Gastroesophageal sphincter (tissue), 4 donors: ENCODE data around the gene TCF7L1. TPM values are rescaled to one million over a fixed set of nuclear protein-coding genes. Genes with fewer than 3 reads are reported as not detected.

ENCODE experiments used
- ATAC-seq: fragments of 150-250 bp; one replicate; pipeline ENCODE4 v1.9.1; 2016; ENCODE audit warnings: mild to moderate bottlenecking, moderate library complexity
- H3K27ac ChIP-seq, 4 donors: fragments of 200-600 bp; sonication (generic) in 3 of 4; 1 replicate in 3 of 4; 2 replicates in 1 of 4; pipeline ENCODE4 v1.5.1; 2016 to 2019
- H3K27me3 ChIP-seq: fragments of 200-600 bp; sonication (generic); one replicate; pipeline ENCODE4 v1.5.1; 2019
- H3K36me3 ChIP-seq, 2 donors: fragments of 200-600 bp; sonication (generic); one replicate each; pipeline ENCODE4 v1.5.1; 2019; ENCODE audit warnings: control low read depth in 1 of 2
- H3K4me1 ChIP-seq, 3 donors: fragments of 200-600 bp; sonication (generic); 1 replicate in 2 of 3; 2 replicates in 1 of 3; pipeline ENCODE4 v1.5.1; 2016 to 2019; ENCODE audit warnings: control low read depth in 2 of 3
- H3K4me3 ChIP-seq, 2 donors: fragments of 200-600 bp; sonication (generic); one replicate each; pipeline ENCODE4 v1.5.1; 2019; ENCODE audit warnings: mild to moderate bottlenecking in 1 of 2, moderate library complexity in 1 of 2
- H3K9me3 ChIP-seq, 3 donors: fragments of 200-600 bp; sonication (generic); one replicate each; pipeline ENCODE4 v1.5.1; 2017 to 2019; ENCODE audit warnings: control low read depth in 2 of 3
- CTCF ChIP-seq, 4 experiments: fragments of 200-600 bp in 2 of 4; fragments of 450-650 bp in 2 of 4; sonication (generic) in 1 of 4; IDR thresholded peaks; one replicate each; pipeline ENCODE4 v1.5.1; 2017 to 2019; ENCODE audit warnings: antibody characterized with exemption in 4 of 4, mild to moderate bottlenecking in 2 of 4, moderate library complexity in 2 of 4
- EP300 ChIP-seq: sonication (generic); formaldehyde crosslinking; IDR thresholded peaks from one replicate; pipeline ENCODE4 v1.6.1; 2017; ENCODE audit warnings: antibody characterized with exemption, mild to moderate bottlenecking
- POLR2A ChIP-seq, 2 donors: fragments of 450-650 bp; IDR thresholded peaks; one replicate each; pipeline ENCODE4 v1.6.1; 2017; ENCODE audit warnings: antibody characterized with exemption in 2 of 2, mild to moderate bottlenecking in 2 of 2, moderate library complexity in 1 of 2
- POLR2AphosphoS5 ChIP-seq: sonication (generic); formaldehyde crosslinking; IDR thresholded peaks from one replicate; pipeline ENCODE4 v1.6.1; 2017; ENCODE audit warnings: antibody characterized with exemption
- WGBS, 2 donors: methylation state at CpG; one replicate each; pipeline ENCODE4 v1.1.5; 2018; ENCODE audit warnings: low coverage in 1 of 2; 5-methylcytosine and 5-hydroxymethylcytosine counted together
- total RNA-seq, 4 donors: library from RNA; depleted of rRNA; stranded (reverse); fragments of >200 nt; gene quantifications; one replicate each; pipeline ENCODE4 v1.1.0, GENCODE V29; 2016

The TCF7L1 gene
- total RNA-seq, 4 donors from 2014 or later = 4.0 to 13.0 (median 5.3) TPM

DNA sequence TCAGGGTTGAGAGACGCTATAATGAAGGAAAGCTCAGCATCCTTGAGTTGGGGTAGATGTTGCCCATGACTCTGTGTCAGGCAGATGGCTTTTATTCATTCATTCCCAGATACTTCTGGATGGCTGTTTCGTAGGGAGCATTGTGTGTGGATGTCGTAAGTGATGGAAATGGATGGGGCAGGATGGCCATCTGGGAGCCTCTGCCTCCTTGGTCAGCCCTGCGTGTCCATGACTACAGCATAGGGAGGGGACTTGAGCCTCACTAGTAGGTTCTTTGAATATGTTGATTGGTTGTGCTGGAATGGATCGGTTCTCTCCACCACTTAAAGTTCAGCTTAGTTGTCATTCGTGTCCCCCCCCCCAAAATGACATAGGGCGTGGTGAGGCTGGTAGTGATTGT is 149.7 kb downstream of the TCF7L1 start:
- H3K4me3 ChIP-seq = no peak overlapping the region
- no peak for TF ChIP-seq POLR2A (IDR thresholded peaks at IDR 0.05)
- TF ChIP-seq POLR2AphosphoS5 = no peak
- TF ChIP-seq CTCF (IDR thresholded peaks at IDR 0.05) = no peak
- no peak for TF ChIP-seq EP300
- H3K27ac ChIP-seq = no peak overlapping the region
- no peaks in the 10 kb centered on the region for H3K9me3 ChIP-seq
- H3K27me3 ChIP-seq = no peaks in the 10 kb centered on the region
- H3K4me1 ChIP-seq = peaks cover 0 to 37% (median 17%) of the 10 kb centered on the region in 3 donors
- ATAC-seq = no peak
- 85 to 100% methylated on average over 1 to 6 of the region's 7 CpGs for WGBS, 2 donors
- H3K36me3 ChIP-seq = peaks cover 0 to 22% of the 10 kb centered on the region in 2 donors

DNA sequence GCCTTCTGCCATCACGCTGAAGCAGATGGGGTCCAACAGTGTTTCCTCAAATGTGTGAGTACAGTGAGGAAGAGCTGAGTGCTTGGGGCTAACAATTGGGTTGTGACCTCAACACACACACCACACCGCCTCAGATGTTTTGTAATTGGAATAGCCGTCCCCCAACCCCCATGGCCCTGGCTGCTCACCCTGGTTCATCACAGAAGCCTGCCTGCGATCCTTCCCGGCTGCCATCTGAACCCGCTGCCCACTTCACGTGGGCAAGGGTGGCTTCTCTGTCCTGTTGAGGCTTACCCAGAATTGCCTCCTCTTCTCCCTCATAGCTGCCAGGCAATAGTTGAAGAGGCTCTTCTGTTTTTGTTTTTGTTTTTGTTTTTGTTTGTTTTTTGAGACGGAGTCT is 150.4 kb downstream of the TCF7L1 start:
- Histone ChIP-seq H3K4me3 (no peak overlapping the region), H3K27ac (no peak overlapping the region), H3K9me3 (no peaks in the 10 kb centered on the region), H3K27me3 (no peaks in the 10 kb centered on the region), H3K4me1 (peaks cover 0 to 29% (median 9%) of the 10 kb centered on the region in 3 donors), H3K36me3 (peaks cover 0 to 22% of the 10 kb centered on the region in 2 donors)
- no peak for TF ChIP-seq EP300
- no peak for ATAC-seq
- WGBS, 2 donors = 85 to 89% methylated on average over 4 to 7 of the region's 8 CpGs

DNA sequence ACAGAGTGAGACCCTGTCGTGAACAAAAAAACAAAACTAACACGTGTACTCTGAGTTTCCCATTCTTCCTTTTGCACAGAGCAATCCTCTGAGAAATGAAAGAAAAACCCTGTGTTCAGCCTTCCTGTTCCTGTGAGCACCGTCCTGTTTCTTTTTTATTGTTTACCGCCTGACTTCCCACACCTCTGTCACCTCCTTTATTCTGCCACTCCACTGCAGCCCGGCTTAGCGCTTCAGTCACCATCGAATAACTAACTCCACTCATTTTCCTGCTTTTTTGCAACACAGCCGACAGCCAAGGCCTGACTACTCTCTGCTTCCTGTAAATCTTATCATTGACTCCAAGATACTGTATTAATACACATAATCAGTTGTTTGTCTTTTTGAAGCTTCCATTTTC is 153.7 kb downstream of the TCF7L1 start:
- Histone ChIP-seq H3K27me3 (no peaks in the 10 kb centered on the region), H3K27ac (no peak overlapping the region), H3K36me3 (peaks cover 0 to 22% of the 10 kb centered on the region in 2 donors), H3K4me1 (peaks cover 0 to 22% (median 5%) of the 10 kb centered on the region in 3 donors), H3K9me3 (no peaks in the 10 kb centered on the region), H3K4me3 (no peak overlapping the region)
- ATAC-seq = no peak
- TF ChIP-seq POLR2AphosphoS5 = no peak
- no peak for TF ChIP-seq CTCF (IDR thresholded peaks at IDR 0.05)
- no peak for TF ChIP-seq POLR2A (IDR thresholded peaks at IDR 0.05)
- no peak for TF ChIP-seq EP300
- WGBS, 2 donors = 72 to 78% methylated on average over 7 to 8 of the region's 8 CpGs

DNA sequence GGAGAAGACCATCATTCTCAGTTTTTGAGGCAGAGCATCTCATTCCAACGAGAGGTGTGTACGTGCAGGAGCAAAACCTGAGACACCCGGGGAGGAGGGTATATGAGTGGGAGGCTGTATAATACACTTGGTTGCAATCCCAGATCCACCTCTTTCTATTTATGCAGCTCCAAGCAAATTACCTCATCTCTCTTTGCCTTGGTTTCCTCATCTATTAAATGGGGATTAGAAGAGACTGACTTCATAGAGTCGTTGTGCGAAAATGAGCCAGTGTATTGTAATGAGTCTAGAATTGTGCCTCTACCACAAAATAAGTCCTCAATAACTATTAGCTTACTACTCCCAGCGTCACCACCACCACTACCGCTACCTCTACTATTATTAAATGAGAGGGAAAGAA is 154.5 kb downstream of the TCF7L1 start:
- no peak overlapping the region for H3K4me3 ChIP-seq
- no peak for TF ChIP-seq POLR2AphosphoS5
- no peak for TF ChIP-seq POLR2A (IDR thresholded peaks at IDR 0.05)
- TF ChIP-seq CTCF (IDR thresholded peaks at IDR 0.05) = no peak
- TF ChIP-seq EP300 = no peak
- ATAC-seq = no peak
- no peaks in the 10 kb centered on the region for H3K9me3 ChIP-seq
- 87 to 91% methylated on average over 6 to 7 of the region's 7 CpGs for WGBS, 2 donors
- H3K27ac ChIP-seq = no peak overlapping the region
- peaks cover 0 to 22% of the 10 kb centered on the region in 2 donors for H3K36me3 ChIP-seq
- peaks cover 0 to 14% (median 5%) of the 10 kb centered on the region in 3 donors for H3K4me1 ChIP-seq
- H3K27me3 ChIP-seq = no peaks in the 10 kb centered on the region

DNA sequence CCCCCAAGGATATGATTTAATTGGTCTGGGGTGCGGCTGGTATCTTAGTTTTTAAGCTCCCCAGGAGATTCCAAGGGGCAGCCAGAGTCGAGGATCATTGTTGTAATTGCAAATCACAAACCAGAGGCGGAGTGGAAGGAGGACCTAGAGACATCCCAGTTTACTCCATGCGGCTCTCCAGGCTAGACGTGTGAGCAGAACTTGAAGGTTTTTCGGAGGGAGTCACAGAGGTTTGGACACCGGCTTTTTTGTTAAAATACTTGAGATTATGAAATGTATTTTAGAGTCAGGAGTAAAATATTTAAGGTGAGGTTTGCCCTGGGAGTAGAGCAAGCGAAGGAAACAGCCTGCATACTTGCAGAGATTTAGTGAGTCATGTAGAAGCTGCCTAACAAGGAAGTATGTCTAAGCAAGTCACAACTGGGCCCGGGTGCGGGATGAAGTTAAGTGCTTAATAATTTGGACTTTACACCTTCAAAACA is 155.1 kb downstream of the TCF7L1 start:
- Histone ChIP-seq H3K27me3 (no peaks in the 10 kb centered on the region), H3K4me1 (peaks cover 0 to 14% (median 5%) of the 10 kb centered on the region in 3 donors), H3K27ac (no peak overlapping the region), H3K36me3 (peaks cover 0 to 21% of the 10 kb centered on the region in 2 donors), H3K9me3 (no peaks in the 10 kb centered on the region), H3K4me3 (no peak overlapping the region)
- TF ChIP-seq POLR2AphosphoS5 (no peak), EP300 (no peak), POLR2A (IDR thresholded peaks at IDR 0.05) (no peak), CTCF (IDR thresholded peaks at IDR 0.05) (no peak)
- ATAC-seq = no peak
- 69% methylated on average over 10 of the region's 10 CpGs for WGBS, 2 donors
